LNCAP (cell line): ENCODE measurements around the gene B4GALT4.

Experiments used
- TF ChIP-seq, protein P1 (sequence below): fragments of 450-650 bp; IDR thresholded peaks from 2 replicates; pipeline ENCODE4 v1.5.1; 2017; ENCODE audit warnings: mild to moderate bottlenecking

Gene B4GALT4

DNA sequence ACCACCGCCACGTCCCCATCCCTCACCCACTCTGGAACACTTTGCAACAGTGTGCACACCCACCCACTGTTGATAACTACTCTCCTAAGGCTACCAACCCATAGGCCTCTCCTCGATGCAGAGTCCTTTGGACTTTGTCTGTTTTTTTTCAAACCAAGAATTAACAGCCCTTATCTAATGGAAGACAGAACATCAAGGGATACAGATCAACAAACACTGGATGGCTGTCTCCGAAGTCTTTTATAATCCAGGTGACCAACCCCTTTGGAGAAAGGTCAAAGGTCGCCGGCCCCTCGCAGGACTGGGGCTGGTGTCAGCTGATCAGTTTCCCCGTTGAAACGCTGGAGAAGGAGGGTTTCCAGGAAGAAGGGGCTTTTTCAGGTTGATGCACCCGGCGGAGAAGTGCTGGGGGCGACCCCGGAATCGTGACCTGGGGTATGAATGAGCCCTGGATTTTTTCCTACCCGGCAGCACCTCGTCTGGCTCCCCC is 532 bp downstream of the B4GALT4 start:
- TF ChIP-seq, protein P1, sequence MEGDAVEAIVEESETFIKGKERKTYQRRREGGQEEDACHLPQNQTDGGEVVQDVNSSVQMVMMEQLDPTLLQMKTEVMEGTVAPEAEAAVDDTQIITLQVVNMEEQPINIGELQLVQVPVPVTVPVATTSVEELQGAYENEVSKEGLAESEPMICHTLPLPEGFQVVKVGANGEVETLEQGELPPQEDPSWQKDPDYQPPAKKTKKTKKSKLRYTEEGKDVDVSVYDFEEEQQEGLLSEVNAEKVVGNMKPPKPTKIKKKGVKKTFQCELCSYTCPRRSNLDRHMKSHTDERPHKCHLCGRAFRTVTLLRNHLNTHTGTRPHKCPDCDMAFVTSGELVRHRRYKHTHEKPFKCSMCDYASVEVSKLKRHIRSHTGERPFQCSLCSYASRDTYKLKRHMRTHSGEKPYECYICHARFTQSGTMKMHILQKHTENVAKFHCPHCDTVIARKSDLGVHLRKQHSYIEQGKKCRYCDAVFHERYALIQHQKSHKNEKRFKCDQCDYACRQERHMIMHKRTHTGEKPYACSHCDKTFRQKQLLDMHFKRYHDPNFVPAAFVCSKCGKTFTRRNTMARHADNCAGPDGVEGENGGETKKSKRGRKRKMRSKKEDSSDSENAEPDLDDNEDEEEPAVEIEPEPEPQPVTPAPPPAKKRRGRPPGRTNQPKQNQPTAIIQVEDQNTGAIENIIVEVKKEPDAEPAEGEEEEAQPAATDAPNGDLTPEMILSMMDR, result no peak

DNA sequence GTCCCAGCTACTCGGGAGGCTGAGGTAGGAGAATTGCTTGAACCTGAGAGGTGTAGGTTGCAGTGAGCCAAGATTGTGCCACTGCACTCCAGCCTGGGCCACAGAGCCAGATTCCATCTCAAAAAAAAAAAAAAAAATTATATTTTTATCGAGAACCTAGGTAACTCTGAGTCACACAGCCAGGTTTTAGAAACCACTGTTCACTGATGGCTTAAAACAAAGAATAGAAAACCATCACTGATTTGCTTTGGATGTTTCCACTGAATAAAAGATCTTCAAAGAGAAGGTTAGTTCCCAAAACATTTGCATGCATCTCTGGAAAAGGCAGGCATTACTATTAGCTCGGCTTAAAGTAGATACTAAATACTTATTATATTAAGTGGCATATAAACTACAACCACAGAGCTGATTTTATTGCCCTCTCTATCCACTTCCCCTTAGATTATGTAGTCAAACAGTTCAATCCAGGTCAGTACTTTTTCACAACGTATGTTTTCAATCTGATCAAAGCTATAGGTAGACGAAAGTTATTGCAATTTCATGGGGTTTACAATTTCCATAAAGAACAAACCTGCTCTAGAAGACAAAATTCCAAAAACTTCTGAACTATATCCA is 1.4 kb downstream of the B4GALT4 start:
- TF ChIP-seq, protein P1, result no peak

DNA sequence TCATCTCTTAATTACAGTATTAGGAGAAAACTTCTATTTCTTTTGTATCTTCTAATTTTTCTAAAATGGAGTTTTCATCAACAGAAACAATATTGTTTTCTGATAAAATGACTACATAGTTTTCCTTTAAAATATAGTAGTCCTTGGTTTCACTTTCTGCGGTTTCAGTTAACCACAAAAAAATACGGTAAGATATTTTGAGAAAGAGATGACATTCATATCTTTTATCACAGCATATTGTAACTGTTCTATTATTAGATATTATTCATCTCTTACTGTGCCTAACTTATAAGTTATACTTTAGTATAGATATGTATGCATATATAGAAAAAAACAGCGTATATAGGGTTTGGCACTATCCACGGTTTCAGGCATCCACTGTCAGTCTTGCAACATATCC is 2.3 kb downstream of the B4GALT4 start:
- TF ChIP-seq, protein P1, result no peak

DNA sequence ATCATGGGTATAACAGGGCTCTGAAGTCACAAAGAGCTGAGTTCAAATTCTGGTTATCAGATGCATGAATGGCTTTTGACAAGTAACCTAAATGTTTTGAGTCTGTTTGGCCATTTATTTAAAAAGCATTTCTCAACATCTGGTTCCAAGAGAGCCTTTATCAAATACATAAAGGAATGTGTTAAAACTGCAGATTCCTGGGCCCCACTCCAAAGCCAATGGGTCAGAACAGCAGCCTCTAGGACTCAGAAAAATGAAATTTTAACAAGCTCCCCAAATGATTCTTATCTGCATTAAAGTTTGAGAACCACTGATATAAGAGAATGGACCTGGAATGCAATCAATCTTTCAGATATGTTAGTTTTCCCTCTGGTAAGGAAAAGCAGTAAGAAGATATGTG is 3.4 kb downstream of the B4GALT4 start:
- TF ChIP-seq, protein P1, result no peak

DNA sequence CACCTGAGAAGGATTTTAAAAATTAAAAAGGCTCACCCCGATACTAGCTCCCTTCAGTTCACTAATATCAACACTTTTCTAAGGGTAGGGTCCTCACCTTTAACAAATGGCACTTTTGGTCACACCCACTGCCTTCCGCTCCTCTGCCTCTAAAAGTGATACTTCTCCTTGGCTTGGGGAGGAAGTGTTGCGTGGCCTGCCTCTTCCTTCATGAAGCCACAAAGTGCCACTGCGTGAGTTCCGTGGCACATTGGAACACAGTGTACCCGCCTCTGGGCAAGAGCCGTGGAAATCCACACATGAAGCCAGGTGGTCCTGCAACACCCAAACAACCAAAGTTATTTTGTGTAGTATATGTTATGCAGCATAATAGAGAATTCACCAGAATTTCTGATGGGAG is 3.9 kb downstream of the B4GALT4 start:
- TF ChIP-seq, protein P1, result no peak

DNA sequence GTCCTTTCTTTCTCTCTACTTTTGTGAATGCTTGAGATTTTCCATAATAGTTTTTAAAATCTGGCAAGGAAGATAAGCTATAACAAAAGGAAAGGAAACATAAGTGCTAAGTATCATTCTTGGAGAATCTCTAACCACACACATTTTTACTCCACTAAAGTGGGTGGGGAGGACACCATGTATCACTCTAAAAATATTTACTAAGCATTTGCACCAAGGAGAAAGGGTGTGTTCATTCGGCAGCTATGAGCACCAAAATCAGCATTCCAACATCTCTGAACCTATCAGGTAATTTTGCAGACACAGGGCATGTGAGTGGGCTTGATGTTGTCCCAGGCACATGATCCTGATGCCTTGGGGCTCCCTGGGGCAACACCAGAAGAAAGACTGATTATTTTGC is 5.5 kb downstream of the B4GALT4 start:
- TF ChIP-seq, protein P1, result no peak

DNA sequence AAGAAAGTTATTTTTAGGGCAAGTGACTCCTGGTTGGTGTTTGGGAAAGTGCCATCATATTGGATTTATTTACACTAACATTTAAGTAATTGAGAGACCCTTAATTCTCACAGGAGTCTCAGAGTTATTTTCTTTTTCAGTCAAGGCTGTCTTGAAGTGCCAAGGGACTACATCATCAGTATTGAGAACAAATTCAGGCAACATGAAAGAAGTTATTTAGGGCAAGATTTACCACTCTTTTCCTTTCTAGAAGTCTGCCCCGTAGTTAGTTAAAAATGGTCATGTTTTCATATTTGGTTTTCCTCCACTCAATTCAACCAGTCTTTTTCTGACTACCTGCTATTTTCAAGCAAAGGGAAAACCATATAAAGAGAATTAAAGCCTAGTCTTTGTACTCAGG is 6.1 kb downstream of the B4GALT4 start:
- TF ChIP-seq, protein P1, result no peak

DNA sequence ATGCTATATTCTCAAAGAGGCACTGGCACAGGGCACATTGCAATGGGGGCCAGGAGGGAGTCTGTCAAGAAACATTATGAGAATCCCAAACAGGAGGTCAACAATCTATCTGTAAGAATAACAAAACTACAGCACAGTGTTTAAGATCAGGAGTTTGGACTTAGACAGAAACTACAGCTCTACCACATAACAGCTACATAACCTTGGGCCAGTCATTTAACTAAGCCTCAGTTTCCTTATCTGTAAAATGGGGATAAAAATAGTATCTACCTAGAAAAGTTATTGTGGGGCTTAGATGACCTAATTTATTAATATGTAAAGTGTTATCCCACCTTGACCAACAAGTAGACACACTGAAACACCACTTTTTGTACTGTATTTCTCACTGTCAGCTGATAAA is 9.9 kb downstream of the B4GALT4 start:
- TF ChIP-seq, protein P1, result no peak
